HEK293 (cell line): Measurements from ENCODE around the gene ACTA2.

Source experiments
- KLF16 ChIP-seq: fragments of 450-650 bp; formaldehyde crosslinking; IDR thresholded peaks from 2 replicates; pipeline ENCODE4 v1.5.1; 2017; ENCODE audit warnings: missing biosample characterization, missing genetic modification characterization
- SP2 ChIP-seq: fragments of 450-650 bp; formaldehyde crosslinking; IDR thresholded peaks from 2 replicates; pipeline ENCODE4 v1.5.1; 2016; ENCODE audit warnings: missing biosample characterization, missing genetic modification characterization
- SP3 ChIP-seq: fragments of 450-650 bp; formaldehyde crosslinking; IDR thresholded peaks from 2 replicates; pipeline ENCODE4 v1.5.1; 2016; ENCODE audit warnings: missing biosample characterization, missing genetic modification characterization
- ZBTB17 ChIP-seq: fragments of 450-650 bp; formaldehyde crosslinking; IDR thresholded peaks from 2 replicates; pipeline ENCODE4 v1.5.1; 2016; ENCODE audit warnings: missing biosample characterization, missing genetic modification characterization
- ZBTB8A ChIP-seq: fragments of 450-650 bp; formaldehyde crosslinking; IDR thresholded peaks from 2 replicates; pipeline ENCODE4 v1.5.1; 2016; ENCODE audit warnings: missing biosample characterization, missing genetic modification characterization
- ZNF202 ChIP-seq: fragments of 450-650 bp; formaldehyde crosslinking; IDR thresholded peaks from 2 replicates; pipeline ENCODE4 v1.5.1; 2016; ENCODE audit warnings: missing biosample characterization, missing genetic modification characterization, borderline replicate concordance
- ZNF24 ChIP-seq: fragments of 450-650 bp; formaldehyde crosslinking; IDR thresholded peaks from 2 replicates; pipeline ENCODE4 v1.5.1; 2016; ENCODE audit warnings: missing biosample characterization, missing genetic modification characterization
- ZNF324 ChIP-seq: fragments of 450-650 bp; formaldehyde crosslinking; IDR thresholded peaks from 2 replicates; pipeline ENCODE4 v1.5.1; 2016; ENCODE audit warnings: missing biosample characterization, missing genetic modification characterization
- ZXDB ChIP-seq: fragments of 450-650 bp; formaldehyde crosslinking; IDR thresholded peaks from 2 replicates; pipeline ENCODE4 v1.5.1; 2016; ENCODE audit warnings: missing biosample characterization, missing genetic modification characterization
- TF ChIP-seq, protein P1 (sequence below): fragments of 450-650 bp; formaldehyde crosslinking; IDR thresholded peaks from 2 replicates; pipeline ENCODE4 v1.5.1; 2016; ENCODE audit warnings: missing biosample characterization, missing genetic modification characterization
- TF ChIP-seq, protein P2 (sequence below): fragments of 450-650 bp; formaldehyde crosslinking; IDR thresholded peaks from 2 replicates; pipeline ENCODE4; 2016; ENCODE audit warnings: missing biosample characterization, missing genetic modification characterization
- TF ChIP-seq, protein P3 (sequence below): fragments of 450-650 bp; formaldehyde crosslinking; optimal IDR thresholded peaks from 2 replicates; pipeline ENCODE3; 2016; ENCODE audit warnings: missing biosample characterization, mild to moderate bottlenecking, missing genetic modification characterization
- TF ChIP-seq, protein P4 (sequence below): fragments of 450-650 bp; formaldehyde crosslinking; IDR thresholded peaks from 2 replicates; pipeline ENCODE4 v1.5.1; 2016; ENCODE audit warnings: missing biosample characterization, missing genetic modification characterization, low read depth

DNA sequence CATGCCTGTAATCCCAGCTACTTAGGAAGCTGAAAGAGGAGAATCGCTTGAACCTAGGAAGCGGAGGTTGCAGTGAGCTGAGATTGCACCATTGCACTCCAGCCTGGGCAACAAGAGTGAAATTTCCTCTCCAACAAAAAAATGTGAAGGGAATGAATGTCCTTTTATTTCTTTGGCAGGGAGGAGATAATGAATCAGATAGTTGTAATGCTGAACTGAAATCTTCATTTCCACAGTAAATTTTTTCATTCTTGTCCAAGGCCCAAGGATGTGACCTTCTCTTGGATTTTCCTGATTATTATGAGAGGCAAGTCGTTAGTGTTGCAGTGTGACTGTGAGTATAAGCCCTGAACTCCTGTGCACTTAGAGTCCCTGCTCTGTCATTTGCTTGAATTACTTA is 59.0 kb downstream of the ACTA2 start:
- TF ChIP-seq, protein P1, sequence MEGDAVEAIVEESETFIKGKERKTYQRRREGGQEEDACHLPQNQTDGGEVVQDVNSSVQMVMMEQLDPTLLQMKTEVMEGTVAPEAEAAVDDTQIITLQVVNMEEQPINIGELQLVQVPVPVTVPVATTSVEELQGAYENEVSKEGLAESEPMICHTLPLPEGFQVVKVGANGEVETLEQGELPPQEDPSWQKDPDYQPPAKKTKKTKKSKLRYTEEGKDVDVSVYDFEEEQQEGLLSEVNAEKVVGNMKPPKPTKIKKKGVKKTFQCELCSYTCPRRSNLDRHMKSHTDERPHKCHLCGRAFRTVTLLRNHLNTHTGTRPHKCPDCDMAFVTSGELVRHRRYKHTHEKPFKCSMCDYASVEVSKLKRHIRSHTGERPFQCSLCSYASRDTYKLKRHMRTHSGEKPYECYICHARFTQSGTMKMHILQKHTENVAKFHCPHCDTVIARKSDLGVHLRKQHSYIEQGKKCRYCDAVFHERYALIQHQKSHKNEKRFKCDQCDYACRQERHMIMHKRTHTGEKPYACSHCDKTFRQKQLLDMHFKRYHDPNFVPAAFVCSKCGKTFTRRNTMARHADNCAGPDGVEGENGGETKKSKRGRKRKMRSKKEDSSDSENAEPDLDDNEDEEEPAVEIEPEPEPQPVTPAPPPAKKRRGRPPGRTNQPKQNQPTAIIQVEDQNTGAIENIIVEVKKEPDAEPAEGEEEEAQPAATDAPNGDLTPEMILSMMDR (tag by site-specific recombination) = no peak
- TF ChIP-seq KLF16 (tag by site-specific recombination) = no peak
- no peak for TF ChIP-seq ZNF202 (tag by site-specific recombination)
- no peak for TF ChIP-seq ZNF24 (tag by site-specific recombination)
- TF ChIP-seq ZNF324 = no peak
- TF ChIP-seq ZBTB8A (tag by site-specific recombination) = no peak
- TF ChIP-seq, protein P2, sequence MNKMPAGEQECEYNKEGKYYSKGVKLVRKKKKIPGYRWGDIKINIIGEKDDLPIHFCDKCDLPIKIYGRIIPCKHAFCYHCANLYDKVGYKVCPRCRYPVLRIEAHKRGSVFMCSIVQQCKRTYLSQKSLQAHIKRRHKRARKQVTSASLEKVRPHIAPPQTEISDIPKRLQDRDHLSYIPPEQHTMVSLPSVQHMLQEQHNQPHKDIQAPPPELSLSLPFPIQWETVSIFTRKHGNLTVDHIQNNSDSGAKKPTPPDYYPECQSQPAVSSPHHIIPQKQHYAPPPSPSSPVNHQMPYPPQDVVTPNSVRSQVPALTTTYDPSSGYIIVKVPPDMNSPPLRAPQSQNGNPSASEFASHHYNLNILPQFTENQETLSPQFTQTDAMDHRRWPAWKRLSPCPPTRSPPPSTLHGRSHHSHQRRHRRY = no peak
- no peak for TF ChIP-seq ZXDB (tag by site-specific recombination)
- TF ChIP-seq SP2 (tag by site-specific recombination) = no peak
- TF ChIP-seq, protein P3, sequence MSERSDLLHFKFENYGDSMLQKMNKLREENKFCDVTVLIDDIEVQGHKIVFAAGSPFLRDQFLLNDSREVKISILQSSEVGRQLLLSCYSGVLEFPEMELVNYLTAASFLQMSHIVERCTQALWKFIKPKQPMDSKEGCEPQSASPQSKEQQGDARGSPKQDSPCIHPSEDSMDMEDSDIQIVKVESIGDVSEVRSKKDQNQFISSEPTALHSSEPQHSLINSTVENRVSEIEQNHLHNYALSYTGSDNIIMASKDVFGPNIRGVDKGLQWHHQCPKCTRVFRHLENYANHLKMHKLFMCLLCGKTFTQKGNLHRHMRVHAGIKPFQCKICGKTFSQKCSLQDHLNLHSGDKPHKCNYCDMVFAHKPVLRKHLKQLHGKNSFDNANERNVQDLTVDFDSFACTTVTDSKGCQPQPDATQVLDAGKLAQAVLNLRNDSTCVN (tag by site-specific recombination) = no peak
- TF ChIP-seq ZBTB17 (tag by site-specific recombination) = no peak
- TF ChIP-seq SP3 (tag by site-specific recombination) = no peak
- TF ChIP-seq, protein P4, sequence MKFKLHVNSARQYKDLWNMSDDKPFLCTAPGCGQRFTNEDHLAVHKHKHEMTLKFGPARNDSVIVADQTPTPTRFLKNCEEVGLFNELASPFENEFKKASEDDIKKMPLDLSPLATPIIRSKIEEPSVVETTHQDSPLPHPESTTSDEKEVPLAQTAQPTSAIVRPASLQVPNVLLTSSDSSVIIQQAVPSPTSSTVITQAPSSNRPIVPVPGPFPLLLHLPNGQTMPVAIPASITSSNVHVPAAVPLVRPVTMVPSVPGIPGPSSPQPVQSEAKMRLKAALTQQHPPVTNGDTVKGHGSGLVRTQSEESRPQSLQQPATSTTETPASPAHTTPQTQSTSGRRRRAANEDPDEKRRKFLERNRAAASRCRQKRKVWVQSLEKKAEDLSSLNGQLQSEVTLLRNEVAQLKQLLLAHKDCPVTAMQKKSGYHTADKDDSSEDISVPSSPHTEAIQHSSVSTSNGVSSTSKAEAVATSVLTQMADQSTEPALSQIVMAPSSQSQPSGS (tag by site-specific recombination) = no peak
